HL-60 (cell line): Measurements from ENCODE around the gene CLIC6.

Source experiments
- GABPA ChIP-seq: IDR thresholded peaks from 2 replicates; pipeline ENCODE4 v1.6.1; 2012; ENCODE audit warnings: low read depth
- REST ChIP-seq: IDR thresholded peaks from 2 replicates; pipeline ENCODE4 v1.6.1; 2012; ENCODE audit warnings: low read depth; ENCODE audit not compliant: insufficient replicate concordance
- TF ChIP-seq, protein P1 (sequence below): IDR thresholded peaks from one replicate; pipeline ENCODE4 v1.5.1; 2011; ENCODE audit warnings: low read length, control low read depth, inconsistent platforms; ENCODE audit not compliant: insufficient read depth

DNA sequence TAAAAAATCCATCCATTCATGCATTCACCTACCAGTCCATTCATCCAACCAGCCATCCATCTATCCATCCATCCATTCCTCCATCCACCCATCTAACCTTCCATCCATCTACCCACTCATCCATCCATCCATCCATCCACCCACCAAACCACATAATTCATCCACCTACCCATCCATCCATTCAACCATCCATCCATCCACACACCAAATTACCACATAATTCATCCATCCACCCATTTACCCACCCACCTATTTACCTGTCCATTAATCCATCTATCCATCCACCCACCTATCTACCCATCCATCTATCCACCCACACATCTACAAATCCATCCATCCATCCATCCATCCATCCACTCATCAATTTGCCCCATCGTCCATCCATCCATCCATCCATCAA, 71.4 kb downstream of the CLIC6 start:
- TF ChIP-seq, protein P1, sequence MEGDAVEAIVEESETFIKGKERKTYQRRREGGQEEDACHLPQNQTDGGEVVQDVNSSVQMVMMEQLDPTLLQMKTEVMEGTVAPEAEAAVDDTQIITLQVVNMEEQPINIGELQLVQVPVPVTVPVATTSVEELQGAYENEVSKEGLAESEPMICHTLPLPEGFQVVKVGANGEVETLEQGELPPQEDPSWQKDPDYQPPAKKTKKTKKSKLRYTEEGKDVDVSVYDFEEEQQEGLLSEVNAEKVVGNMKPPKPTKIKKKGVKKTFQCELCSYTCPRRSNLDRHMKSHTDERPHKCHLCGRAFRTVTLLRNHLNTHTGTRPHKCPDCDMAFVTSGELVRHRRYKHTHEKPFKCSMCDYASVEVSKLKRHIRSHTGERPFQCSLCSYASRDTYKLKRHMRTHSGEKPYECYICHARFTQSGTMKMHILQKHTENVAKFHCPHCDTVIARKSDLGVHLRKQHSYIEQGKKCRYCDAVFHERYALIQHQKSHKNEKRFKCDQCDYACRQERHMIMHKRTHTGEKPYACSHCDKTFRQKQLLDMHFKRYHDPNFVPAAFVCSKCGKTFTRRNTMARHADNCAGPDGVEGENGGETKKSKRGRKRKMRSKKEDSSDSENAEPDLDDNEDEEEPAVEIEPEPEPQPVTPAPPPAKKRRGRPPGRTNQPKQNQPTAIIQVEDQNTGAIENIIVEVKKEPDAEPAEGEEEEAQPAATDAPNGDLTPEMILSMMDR: no peak
- TF ChIP-seq GABPA (no peak), REST (no peak)
